CD4-positive, CD25-positive, alpha-beta regulatory T cell (primary cell): ENCODE measurements around the gene BSN. TPM values are rescaled to one million over a fixed set of nuclear protein-coding genes. Genes with fewer than 3 reads are reported as not detected.

ENCODE experiments used
- ATAC-seq, 2 donors: fragments of 150-1000 bp; cut with Tn5 transposase; one replicate each; pipeline ENCODE4 v1.10.0; 2021; ENCODE audit warnings: low read depth in 2 of 2, moderate number of reproducible peaks in 2 of 2, moderate library complexity in 1 of 2
- DNase-seq, 3 donors: peaks; one replicate each; pipeline versions ENCODE4 v3.0.0 to v3.0.0-alpha.2; 2012 to 2022; ENCODE audit warnings: mixed read lengths in 1 of 3
- H3K27ac ChIP-seq: one replicate; pipeline ENCODE4 v1.7.0; 2013; ENCODE audit warnings: mild to moderate bottlenecking, low read length; ENCODE audit not compliant: insufficient read depth, poor library complexity, severe bottlenecking
- H3K27me3 ChIP-seq: one replicate; pipeline ENCODE4 v1.7.0; 2013; ENCODE audit warnings: low read length; ENCODE audit not compliant: control insufficient read depth, insufficient read depth
- H3K36me3 ChIP-seq: one replicate; pipeline ENCODE4 v1.7.0; 2013; ENCODE audit warnings: mild to moderate bottlenecking, low read length, moderate library complexity; ENCODE audit not compliant: control insufficient read depth, insufficient read depth
- H3K4me1 ChIP-seq: 2 replicates; pipeline ENCODE4 v1.7.0; 2013; ENCODE audit warnings: mild to moderate bottlenecking, low read length; ENCODE audit not compliant: insufficient read depth, control insufficient read depth, poor library complexity, severe bottlenecking
- H3K4me3 ChIP-seq: one replicate; pipeline ENCODE4 v1.7.0; 2013; ENCODE audit warnings: low read depth, mild to moderate bottlenecking, low read length, moderate library complexity
- H3K9me3 ChIP-seq, 2 experiments: 1 replicate in 1 of 2; 2 replicates in 1 of 2; pipeline ENCODE4 v1.7.0; 2013; ENCODE audit warnings: low read length in 2 of 2, mild to moderate bottlenecking in 1 of 2, moderate library complexity in 1 of 2; ENCODE audit not compliant: control insufficient read depth in 2 of 2
- H3K27ac Mint-ChIP-seq, 3 donors: one replicate each; pipeline ENCODE4 v1.8.0; 2020 to 2022; ENCODE audit warnings: mild to moderate bottlenecking in 3 of 3, mixed read lengths in 3 of 3, moderate library complexity in 2 of 3
- H3K27me3 Mint-ChIP-seq: one replicate; pipeline ENCODE4 v1.8.0; 2022; ENCODE audit warnings: mild to moderate bottlenecking, mixed read lengths
- H3K36me3 Mint-ChIP-seq: one replicate; pipeline ENCODE4 v1.8.0; 2020; ENCODE audit warnings: mixed read lengths
- H3K4me1 Mint-ChIP-seq, 4 donors: one replicate each; pipeline ENCODE4 v1.8.0; 2020 to 2022; ENCODE audit warnings: mixed read lengths in 4 of 4, mild to moderate bottlenecking in 1 of 4
- H3K4me3 Mint-ChIP-seq, 4 donors: one replicate each; pipeline ENCODE4 v1.8.0; 2020 to 2022; ENCODE audit warnings: mild to moderate bottlenecking in 4 of 4, mixed read lengths in 4 of 4, moderate library complexity in 3 of 4
- H3K9me3 Mint-ChIP-seq, 7 donors: one replicate each; pipeline ENCODE4 v1.8.0; 2020 to 2022; ENCODE audit warnings: mixed read lengths in 7 of 7, mild to moderate bottlenecking in 3 of 7, moderate library complexity in 2 of 7
- polyA plus RNA-seq, 4 donors: library from polyadenylated mRNA; unstranded; fragments of 300-500 nt; fragmentation: Illumina TruSeq; gene quantifications; one replicate each; pipeline ENCODE4 v1.2.3, GENCODE V29; 2021
- total RNA-seq: library from RNA; stranded (reverse); gene quantifications from one replicate; pipeline ENCODE4 v1.2.3, GENCODE V29; 2022

BSN gene
- total and polyA plus RNA-seq, 5 donors from 2014 or later: 0.12 TPM; not detected in 4

DNA sequence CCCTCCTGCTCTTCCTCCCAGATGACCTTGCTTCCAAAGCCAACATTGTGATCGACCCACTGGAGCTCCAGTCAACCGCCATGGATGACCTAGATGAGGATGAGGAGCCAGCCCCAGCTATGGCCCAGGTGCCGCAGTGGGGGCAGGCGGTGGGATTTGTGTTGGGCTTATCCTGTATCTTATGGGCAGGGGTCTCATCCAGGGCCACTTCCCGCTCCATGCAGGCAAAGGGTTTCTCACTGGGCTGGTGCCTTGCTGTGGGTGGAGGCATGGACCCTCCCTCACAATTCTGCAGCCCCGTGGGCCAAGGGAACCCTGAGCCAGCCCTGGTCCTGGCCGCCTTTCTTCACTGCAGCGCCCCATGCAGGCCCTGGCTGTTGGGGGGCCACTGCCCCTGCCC, 150.4 kb downstream of the BSN start:
- Histone ChIP-seq H3K4me3 (no peak overlapping the region), H3K27me3 (no peaks in the 10 kb centered on the region), H3K9me3 (no peaks in the 10 kb centered on the region), H3K4me1 (no peaks in the 10 kb centered on the region), H3K36me3 (peaks cover 22% of the 10 kb centered on the region), H3K27ac (no peak overlapping the region)
- no peaks in the 10 kb centered on the region for H3K27me3 Mint-ChIP-seq
- ATAC-seq (no peak), DNase-seq (no peak)
- H3K36me3 Mint-ChIP-seq: peaks cover 19% of the 10 kb centered on the region
- H3K9me3 Mint-ChIP-seq: peaks cover 0 to 1% (median 0%) of the 10 kb centered on the region in 7 donors
- no peak overlapping the region for H3K4me3 Mint-ChIP-seq
- H3K27ac Mint-ChIP-seq: no peak overlapping the region
- peaks cover 0 to 5% (median 0%) of the 10 kb centered on the region in 4 donors for H3K4me1 Mint-ChIP-seq

DNA sequence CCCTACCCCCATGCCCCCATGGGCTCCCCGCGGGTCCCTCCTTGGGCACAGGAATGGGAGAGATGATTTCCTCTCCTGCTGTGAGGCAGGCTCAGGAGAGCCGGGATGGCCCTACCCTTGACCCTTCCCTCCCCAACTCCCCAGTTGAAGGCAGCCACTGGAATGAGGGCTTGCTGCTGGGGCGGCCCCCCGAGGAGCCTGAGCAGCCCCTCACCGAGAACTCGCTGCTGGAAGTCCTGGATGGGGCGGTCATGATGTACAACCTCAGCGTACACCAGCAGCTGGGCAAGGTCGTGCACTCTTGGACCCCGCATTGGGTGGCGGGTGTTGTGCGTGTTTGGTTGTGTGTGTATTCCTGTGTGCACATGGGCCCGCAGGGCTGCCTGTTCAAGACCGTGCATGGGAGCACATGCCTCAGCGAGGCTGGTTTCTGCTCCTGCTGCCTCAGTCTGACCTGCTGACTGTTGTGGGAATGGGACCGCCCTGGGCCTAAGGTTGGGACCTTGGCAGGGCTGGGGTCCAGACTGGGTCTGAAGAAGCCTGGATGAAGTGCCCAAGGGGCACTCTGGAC, 151.2 kb downstream of the BSN start:
- Histone ChIP-seq H3K27me3 (no peaks in the 10 kb centered on the region), H3K27ac (no peak overlapping the region), H3K9me3 (no peaks in the 10 kb centered on the region), H3K4me3 (no peak overlapping the region), H3K36me3 (peaks cover 22% of the 10 kb centered on the region), H3K4me1 (no peaks in the 10 kb centered on the region)
- DNase-seq (no peak), ATAC-seq (no peak)
- Mint-ChIP-seq H3K9me3 (peaks cover 0 to 1% (median 0%) of the 10 kb centered on the region in 7 donors), H3K4me3 (no peak overlapping the region), H3K27ac (peak overlapping the region in 1 of 3 donors; percentile 63), H3K4me1 (peaks cover 0 to 5% (median 0%) of the 10 kb centered on the region in 4 donors), H3K36me3 (peaks cover 16% of the 10 kb centered on the region), H3K27me3 (no peaks in the 10 kb centered on the region)

DNA sequence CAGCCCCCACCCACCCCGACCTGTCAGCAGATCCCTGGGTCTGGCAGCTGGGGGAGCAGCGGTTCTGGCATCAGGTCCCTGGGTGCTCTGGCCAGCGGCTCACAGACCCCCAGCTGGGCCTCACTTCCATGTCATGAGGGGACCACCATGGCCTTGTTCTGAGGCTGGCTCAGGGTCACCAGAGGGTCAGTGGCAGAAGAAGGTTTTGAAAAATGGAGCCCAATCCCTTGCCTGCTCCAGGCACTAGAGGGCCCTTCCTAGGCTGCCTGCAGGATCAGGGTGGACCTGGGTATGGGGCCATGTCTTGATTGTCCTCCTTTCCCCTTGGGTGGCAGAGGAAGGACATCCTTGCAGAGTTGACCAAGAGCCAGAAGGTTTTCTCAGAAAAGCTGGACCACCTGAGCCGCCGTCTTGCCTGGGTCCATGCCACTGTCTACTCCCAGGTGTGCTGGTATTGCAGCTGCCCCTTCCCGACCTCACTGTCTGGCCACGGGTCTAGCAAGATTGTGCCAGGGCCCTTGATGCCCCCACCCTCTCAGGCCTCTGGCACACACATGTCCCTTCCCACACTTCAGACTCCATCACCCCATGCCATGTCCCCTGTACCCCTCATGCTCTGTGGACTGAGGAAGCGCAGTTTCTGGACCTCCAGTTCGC, 152.3 kb downstream of the BSN start:
- Mint-ChIP-seq H3K27ac (peak overlapping the region in 2 of 3 donors; percentile 26 to 42), H3K27me3 (no peaks in the 10 kb centered on the region), H3K4me1 (peaks cover 0 to 5% (median 1%) of the 10 kb centered on the region in 4 donors), H3K4me3 (no peak overlapping the region), H3K9me3 (peaks cover 0 to 1% (median 0%) of the 10 kb centered on the region in 7 donors), H3K36me3 (peaks cover 19% of the 10 kb centered on the region)
- peaks cover 16% of the 10 kb centered on the region for H3K36me3 ChIP-seq
- ATAC-seq (no peak), DNase-seq (no peak)
- H3K4me1 ChIP-seq: no peaks in the 10 kb centered on the region
- no peaks in the 10 kb centered on the region for H3K27me3 ChIP-seq
- no peaks in the 10 kb centered on the region for H3K9me3 ChIP-seq
- no peak overlapping the region for H3K27ac ChIP-seq
- H3K4me3 ChIP-seq: no peak overlapping the region

DNA sequence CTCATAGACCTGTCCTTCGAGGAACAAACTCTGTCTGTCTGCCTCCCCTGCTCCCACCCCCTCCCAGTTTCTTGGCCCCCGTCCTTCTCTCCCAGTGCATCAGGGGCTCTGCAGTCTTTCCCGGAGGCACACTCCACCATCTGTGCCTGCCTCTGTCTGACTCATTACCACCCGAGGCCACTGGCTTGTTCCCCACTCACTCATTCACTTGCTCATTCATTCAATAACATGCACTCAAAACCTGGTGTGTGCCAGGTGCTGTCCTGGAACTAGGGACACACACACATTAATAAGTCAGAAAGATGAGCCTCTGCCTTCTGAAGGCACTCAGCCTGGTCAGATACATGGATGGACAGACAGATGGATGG, 152.8 kb downstream of the BSN start:
- H3K4me1 Mint-ChIP-seq: peaks cover 0 to 5% (median 1%) of the 10 kb centered on the region in 4 donors
- no peaks in the 10 kb centered on the region for H3K27me3 Mint-ChIP-seq
- no peak overlapping the region for H3K4me3 Mint-ChIP-seq
- Histone ChIP-seq H3K27ac (no peak overlapping the region), H3K4me3 (no peak overlapping the region), H3K27me3 (no peaks in the 10 kb centered on the region), H3K9me3 (no peaks in the 10 kb centered on the region), H3K4me1 (no peaks in the 10 kb centered on the region), H3K36me3 (peaks cover 11% of the 10 kb centered on the region)
- DNase-seq (no peak), ATAC-seq (no peak)
- peak overlapping the region in 1 of 3 donors; percentile 42 for H3K27ac Mint-ChIP-seq
- H3K9me3 Mint-ChIP-seq: peaks cover 0 to 1% (median 0%) of the 10 kb centered on the region in 7 donors
- peaks cover 22% of the 10 kb centered on the region for H3K36me3 Mint-ChIP-seq

DNA sequence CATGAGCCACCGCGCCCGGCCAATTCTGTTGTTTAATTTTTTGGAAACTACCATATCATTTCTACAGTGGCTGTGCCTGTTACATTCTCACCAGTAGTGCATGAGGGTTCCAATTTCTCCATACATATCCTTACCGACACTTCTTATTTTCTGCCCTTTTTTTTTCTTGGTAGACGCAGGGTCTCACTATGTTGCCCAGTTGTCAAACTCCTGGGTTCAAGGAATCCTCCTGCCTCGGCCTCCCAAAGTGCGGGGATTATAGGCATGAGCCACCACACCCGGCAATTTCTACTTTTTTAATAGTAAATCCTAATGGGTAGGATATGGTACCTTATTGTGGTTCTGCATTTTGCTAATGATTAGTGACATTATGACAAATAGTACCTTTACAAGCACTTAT, 155.6 kb downstream of the BSN start:
- H3K9me3 ChIP-seq: no peaks in the 10 kb centered on the region
- ATAC-seq (no peak), DNase-seq (no peak)
- H3K4me3 ChIP-seq: no peak overlapping the region
- H3K27me3 Mint-ChIP-seq: no peaks in the 10 kb centered on the region
- no peak overlapping the region for H3K4me3 Mint-ChIP-seq
- H3K4me1 Mint-ChIP-seq: peaks cover 0 to 6% (median 1%) of the 10 kb centered on the region in 4 donors
- no peak overlapping the region for H3K27ac Mint-ChIP-seq
- peaks cover 18% of the 10 kb centered on the region for H3K36me3 Mint-ChIP-seq
- peaks cover 0 to 1% (median 0%) of the 10 kb centered on the region in 7 donors for H3K9me3 Mint-ChIP-seq
- H3K4me1 ChIP-seq: peaks cover 7% of the 10 kb centered on the region
- H3K36me3 ChIP-seq: peaks cover 3% of the 10 kb centered on the region
- H3K27ac ChIP-seq: no peak overlapping the region
- H3K27me3 ChIP-seq: no peaks in the 10 kb centered on the region

DNA sequence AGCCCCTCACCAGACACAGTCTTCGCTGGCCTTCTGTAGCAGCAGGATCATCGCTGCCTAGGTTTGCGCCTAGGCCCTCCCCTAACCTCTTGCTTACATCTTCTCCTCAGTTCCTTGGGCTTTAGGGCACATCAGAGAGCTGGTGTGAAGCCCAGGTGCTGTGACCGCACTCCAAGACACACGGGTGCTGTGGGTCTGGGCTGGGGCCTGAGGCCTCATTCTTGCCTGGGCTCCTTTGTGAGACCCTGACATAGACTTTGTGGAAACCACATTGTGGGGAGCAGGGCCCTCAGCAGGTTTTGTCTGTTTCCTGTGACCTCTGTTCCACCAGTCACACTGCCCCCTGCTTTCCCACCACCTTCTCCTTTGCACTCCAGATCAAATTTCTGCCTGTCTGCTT, 157.2 kb downstream of the BSN start:
- no peaks in the 10 kb centered on the region for H3K27me3 Mint-ChIP-seq
- no peak for DNase-seq
- H3K27ac Mint-ChIP-seq: peak overlapping the region in 1 of 3 donors; percentile 50
- Histone ChIP-seq H3K4me1 (peaks cover 7% of the 10 kb centered on the region), H3K36me3 (no peaks in the 10 kb centered on the region), H3K4me3 (no peak overlapping the region), H3K27ac (no peak overlapping the region), H3K9me3 (no peaks in the 10 kb centered on the region), H3K27me3 (no peaks in the 10 kb centered on the region)
- H3K9me3 Mint-ChIP-seq: peaks cover 0 to 1% (median 0%) of the 10 kb centered on the region in 7 donors
- H3K4me3 Mint-ChIP-seq: no peak overlapping the region
- ATAC-seq: no peak
- peaks cover 0 to 6% (median 1%) of the 10 kb centered on the region in 4 donors for H3K4me1 Mint-ChIP-seq
- H3K36me3 Mint-ChIP-seq: peaks cover 18% of the 10 kb centered on the region

DNA sequence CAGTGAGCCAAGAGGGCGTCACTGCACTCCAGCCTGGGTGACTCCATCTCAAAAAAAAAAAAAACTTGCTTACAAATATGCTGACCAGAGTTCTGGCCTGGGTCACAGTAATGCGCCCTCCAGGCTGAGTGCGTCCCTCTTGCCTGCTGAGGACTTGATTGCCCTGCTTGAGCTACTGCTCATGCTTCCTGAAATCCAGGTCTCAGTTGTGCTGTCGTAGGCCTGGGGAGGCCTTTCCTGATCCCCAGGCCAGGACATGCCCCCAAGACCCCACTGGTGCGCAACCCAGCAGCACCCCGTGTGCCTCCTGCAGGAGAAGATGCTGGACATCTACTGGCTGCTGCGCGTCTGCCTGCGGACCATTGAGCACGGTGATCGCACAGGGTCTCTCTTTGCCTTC, 157.9 kb downstream of the BSN start:
- Mint-ChIP-seq H3K4me1 (peaks cover 0 to 6% (median 1%) of the 10 kb centered on the region in 4 donors), H3K27ac (no peak overlapping the region), H3K9me3 (no peaks in the 10 kb centered on the region), H3K36me3 (peaks cover 15% of the 10 kb centered on the region), H3K4me3 (no peak overlapping the region), H3K27me3 (no peaks in the 10 kb centered on the region)
- Histone ChIP-seq H3K9me3 (no peaks in the 10 kb centered on the region), H3K27ac (no peak overlapping the region), H3K27me3 (no peaks in the 10 kb centered on the region), H3K4me1 (peaks cover 7% of the 10 kb centered on the region), H3K36me3 (no peaks in the 10 kb centered on the region), H3K4me3 (no peak overlapping the region)
- ATAC-seq: no peak
- no peak for DNase-seq
